ENCODE data around the gene CSGALNACT2. TPM values are rescaled to one million over a fixed set of nuclear protein-coding genes. Genes with fewer than 3 reads are reported as not detected.

Gene CSGALNACT2
- total and polyA plus RNA-seq, 10 of the 15 experiments (the other 5 are each of a cell fraction or from before 2014, with no cell fraction given) = 2.5 to 12.6 (median 8.7) TPM

DNA sequence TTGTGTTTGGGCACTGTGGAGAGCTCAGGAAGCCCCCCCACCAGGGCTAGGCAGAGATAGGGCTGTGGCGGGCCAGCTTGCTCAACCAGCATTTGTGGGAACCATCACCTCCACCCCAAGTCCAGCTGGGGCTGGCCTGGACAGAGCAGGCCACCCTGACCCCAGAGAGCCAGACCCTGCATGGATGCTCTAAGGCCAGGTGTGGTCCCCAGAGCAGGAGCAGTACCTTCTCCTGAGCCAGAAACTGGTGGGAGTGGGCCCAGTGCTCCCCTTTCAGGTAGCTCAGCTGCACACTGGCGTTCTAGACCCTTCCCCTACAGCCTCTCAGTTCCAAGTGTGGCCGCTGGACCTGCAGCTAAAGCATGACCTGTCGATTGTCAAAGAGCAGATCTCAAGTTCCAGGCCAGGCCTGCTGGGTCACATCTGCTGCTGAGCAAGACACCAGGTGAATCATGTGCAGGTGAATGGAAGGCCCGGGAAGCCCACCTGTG is 71.5 kb downstream of the CSGALNACT2 start (continued):
- no peak for TF ChIP-seq BMI1 (IDR thresholded peaks at IDR 0.05; ENCODE audit: borderline replicate concordance)
- no peak for TF ChIP-seq SRF (IDR thresholded peaks at IDR 0.05; ENCODE audit: low read depth in 2 of 2, low read length in 2 of 2)
- TF ChIP-seq, protein P1, sequence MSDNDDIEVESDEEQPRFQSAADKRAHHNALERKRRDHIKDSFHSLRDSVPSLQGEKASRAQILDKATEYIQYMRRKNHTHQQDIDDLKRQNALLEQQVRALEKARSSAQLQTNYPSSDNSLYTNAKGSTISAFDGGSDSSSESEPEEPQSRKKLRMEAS (IDR thresholded peaks at IDR 0.05; ENCODE audit: low read depth, low read length) = no peak

DNA sequence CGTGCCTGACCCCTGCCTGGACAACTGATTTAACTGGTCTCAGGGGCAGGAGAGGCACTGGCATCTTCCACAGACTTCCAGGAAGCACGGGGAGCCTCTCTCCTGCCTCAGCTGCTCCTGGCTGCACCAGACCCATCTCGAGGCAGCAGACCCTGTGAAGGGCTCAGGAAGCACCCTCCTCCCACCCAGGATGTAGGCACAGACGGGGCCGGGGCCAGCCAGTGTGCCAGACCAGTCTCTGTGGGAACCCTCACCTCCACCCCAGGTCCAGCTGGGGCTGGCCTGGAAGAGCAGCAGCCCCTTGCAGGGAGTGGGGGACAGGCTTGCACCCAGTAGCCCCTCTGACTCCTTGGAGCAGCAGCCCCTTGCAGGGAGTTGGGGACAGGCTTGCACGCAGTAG is 72.3 kb downstream of the CSGALNACT2 start:
- Histone ChIP-seq H3K27me3 (replicated peaks in 1 of 2; ENCODE audit: control insufficient read depth in 2 of 2, insufficient read depth in 2 of 2, low read length in 1 of 2) (no peaks in the 10 kb centered on the region; a peak in 1 of 4 replicates), H3K9me3 (replicated peaks; ENCODE audit: control insufficient read depth, insufficient read depth, low read length) (no peaks in the 10 kb centered on the region), H3K4me2 (ENCODE audit: control insufficient read depth, insufficient read depth) (no peak overlapping the region), H3K36me3 (ENCODE audit: control insufficient read depth in 2 of 2, insufficient read depth in 2 of 2, low read length in 1 of 2) (no peaks in the 10 kb centered on the region), H2AFZ (ENCODE audit: control insufficient read depth, low read depth, low read length) (no peak overlapping the region), H3K79me2 (ENCODE audit: control insufficient read depth, insufficient read depth, low read length) (no peaks in the 10 kb centered on the region), H4K20me1 (ENCODE audit: control insufficient read depth, insufficient read depth) (no peaks in the 10 kb centered on the region), H3K4me3 (no peak overlapping the region), H3K27ac (ENCODE audit: control insufficient read depth, insufficient read depth) (no peak overlapping the region), H3K9ac (ENCODE audit: control insufficient read depth, insufficient read depth, low read length) (no peak overlapping the region), H3K4me1 (ENCODE audit: control insufficient read depth, insufficient read depth, low read length) (no peaks in the 10 kb centered on the region)
- no peak for DNase-seq (ENCODE audit: low read depth, low spot score)
- WGBS (ENCODE audit: insufficient coverage, insufficient replicate concordance, low lambda C conversion rate, missing lambda C conversion rate) = 17% methylated on average over 6 of the region's 6 CpGs
- ChIA-PET SMC1A (ENCODE audit: uncharacterized antibody, unreplicated experiment) (interaction anchor here (1.0 to 1.3 kb wide), 2 partner anchors 10 to 12 kb away, joined by 3 to 4 read pairs; no protein-coding TSS in a partner anchor), RAD21 (ENCODE audit: unreplicated experiment) (no interaction called here), POLR2A (no interaction called here), CTCF (interaction anchor here (0.8 to 1.2 kb wide), 2 partner anchors 8 to 11 kb away, joined by 4 read pairs; no protein-coding TSS in a partner anchor)
- no peak for ATAC-seq
- intact Hi-C loops (cut with micrococcal nuclease; ENCODE audit: unreplicated experiment) (no loop called here), in situ Hi-C loops (cut with MboI) (loop anchor here (25.0 kb wide), 1 partner anchor 152 kb away; the partner anchor contains the start of gene FXYD4)
- TF ChIP-seq BRCA1 (IDR thresholded peaks at IDR 0.05; ENCODE audit: low read depth, low read length) (no peak), CBX3 (IDR thresholded peaks at IDR 0.05; ENCODE audit: borderline replicate concordance, low read depth) (no peak), NBN (IDR thresholded peaks at IDR 0.05) (no peak), TCF3 (IDR thresholded peaks at IDR 0.05; ENCODE audit: borderline replicate concordance, insufficient read depth, low read depth, low read length) (no peak), ATF7 (IDR thresholded peaks at IDR 0.05; ENCODE audit: low read depth) (no peak), RUNX3 (IDR thresholded peaks at IDR 0.05; ENCODE audit: low read length) (no peak)
- TF ChIP-seq, protein P2, sequence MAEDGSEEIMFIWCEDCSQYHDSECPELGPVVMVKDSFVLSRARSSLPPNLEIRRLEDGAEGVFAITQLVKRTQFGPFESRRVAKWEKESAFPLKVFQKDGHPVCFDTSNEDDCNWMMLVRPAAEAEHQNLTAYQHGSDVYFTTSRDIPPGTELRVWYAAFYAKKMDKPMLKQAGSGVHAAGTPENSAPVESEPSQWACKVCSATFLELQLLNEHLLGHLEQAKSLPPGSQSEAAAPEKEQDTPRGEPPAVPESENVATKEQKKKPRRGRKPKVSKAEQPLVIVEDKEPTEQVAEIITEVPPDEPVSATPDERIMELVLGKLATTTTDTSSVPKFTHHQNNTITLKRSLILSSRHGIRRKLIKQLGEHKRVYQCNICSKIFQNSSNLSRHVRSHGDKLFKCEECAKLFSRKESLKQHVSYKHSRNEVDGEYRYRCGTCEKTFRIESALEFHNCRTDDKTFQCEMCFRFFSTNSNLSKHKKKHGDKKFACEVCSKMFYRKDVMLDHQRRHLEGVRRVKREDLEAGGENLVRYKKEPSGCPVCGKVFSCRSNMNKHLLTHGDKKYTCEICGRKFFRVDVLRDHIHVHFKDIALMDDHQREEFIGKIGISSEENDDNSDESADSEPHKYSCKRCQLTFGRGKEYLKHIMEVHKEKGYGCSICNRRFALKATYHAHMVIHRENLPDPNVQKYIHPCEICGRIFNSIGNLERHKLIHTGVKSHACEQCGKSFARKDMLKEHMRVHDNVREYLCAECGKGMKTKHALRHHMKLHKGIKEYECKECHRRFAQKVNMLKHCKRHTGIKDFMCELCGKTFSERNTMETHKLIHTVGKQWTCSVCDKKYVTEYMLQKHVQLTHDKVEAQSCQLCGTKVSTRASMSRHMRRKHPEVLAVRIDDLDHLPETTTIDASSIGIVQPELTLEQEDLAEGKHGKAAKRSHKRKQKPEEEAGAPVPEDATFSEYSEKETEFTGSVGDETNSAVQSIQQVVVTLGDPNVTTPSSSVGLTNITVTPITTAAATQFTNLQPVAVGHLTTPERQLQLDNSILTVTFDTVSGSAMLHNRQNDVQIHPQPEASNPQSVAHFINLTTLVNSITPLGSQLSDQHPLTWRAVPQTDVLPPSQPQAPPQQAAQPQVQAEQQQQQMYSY (CRISPR knock-in tag; IDR thresholded peaks at IDR 0.05) = no peak
- BruUV-seq (replicated peaks) = no TSS peak
- FAIRE-seq = no peak
